GM23338 (cell line): ENCODE measurements around the gene ARHGAP11A. TPM values are rescaled to one million over a fixed set of nuclear protein-coding genes. Genes with fewer than 3 reads are reported as not detected.

Experiments
- ATAC-seq: fragments of 200-7000 bp; cut with Tn5 transposase; 3 replicates; pipeline ENCODE4 v1.9.1; 2020
- DNase-seq: peaks from one replicate; pipeline ENCODE4 v3.0.0-alpha.2; 2015; ENCODE audit warnings: low spot score
- H2AFZ ChIP-seq: fragments of 200-600 bp; sonication (generic); 2 replicates; pipeline ENCODE4 v1.8.0; 2016; ENCODE audit warnings: antibody characterized with exemption, mild to moderate bottlenecking, moderate library complexity
- H3F3A ChIP-seq: fragments of 200-600 bp; sonication (generic); replicated peaks from 2 replicates; pipeline ENCODE4 v1.8.0; 2017; ENCODE audit warnings: antibody characterized with exemption, mixed run types, low read depth
- H3K27ac ChIP-seq: fragments of 200-600 bp; sonication (generic); 2 replicates; pipeline ENCODE4 v1.6.1; 2016; ENCODE audit warnings: low read depth
- H3K27me3 ChIP-seq: fragments of 200-600 bp; sonication (generic); 2 replicates; pipeline ENCODE4 v1.8.0; 2016; ENCODE audit warnings: mild to moderate bottlenecking, mixed run types, moderate library complexity; ENCODE audit not compliant: insufficient read depth
- H3K36me3 ChIP-seq: fragments of 200-600 bp; sonication (generic); 2 replicates; pipeline ENCODE4 v1.8.0; 2016; ENCODE audit warnings: mild to moderate bottlenecking; ENCODE audit not compliant: insufficient read depth
- H3K4me1 ChIP-seq: fragments of 200-600 bp; sonication (generic); 2 replicates; pipeline ENCODE4 v1.8.0; 2016; ENCODE audit warnings: mild to moderate bottlenecking, moderate library complexity; ENCODE audit not compliant: insufficient read depth
- H3K4me2 ChIP-seq: fragments of 200-600 bp; sonication (generic); 2 replicates; pipeline ENCODE4 v1.7.1; 2017; ENCODE audit warnings: mixed run types
- H3K4me3 ChIP-seq: fragments of 200-600 bp; sonication (generic); 2 replicates; pipeline ENCODE4 v1.6.1; 2016; ENCODE audit warnings: mixed run types
- H3K79me2 ChIP-seq: fragments of 200-600 bp; sonication (generic); replicated peaks from 2 replicates; pipeline ENCODE4 v1.8.0; 2017; ENCODE audit warnings: mild to moderate bottlenecking; ENCODE audit not compliant: insufficient read depth
- H3K9me2 ChIP-seq: fragments of 200-600 bp; sonication (generic); 2 replicates; pipeline ENCODE4 v1.8.0; 2017; ENCODE audit not compliant: insufficient read depth
- H4K20me1 ChIP-seq: fragments of 200-600 bp; sonication (generic); replicated peaks from 2 replicates; pipeline ENCODE4 v1.8.0; 2017; ENCODE audit warnings: mild to moderate bottlenecking; ENCODE audit not compliant: insufficient read depth
- H3K27ac Mint-ChIP-seq: 2 replicates; pipeline ENCODE4 v1.8.0; 2020; ENCODE audit warnings: inconsistent platforms, mild to moderate bottlenecking, moderate library complexity, mixed read lengths
- H3K27me3 Mint-ChIP-seq: 3 replicates; pipeline ENCODE4 v1.8.0; 2022; ENCODE audit warnings: low read depth, mild to moderate bottlenecking, moderate library complexity, mixed read lengths, inconsistent platforms; ENCODE audit not compliant: insufficient read depth, poor library complexity
- H3K36me3 Mint-ChIP-seq: 3 replicates; pipeline ENCODE4 v1.8.0; 2021; ENCODE audit warnings: low read depth, mild to moderate bottlenecking, inconsistent platforms, moderate library complexity, mixed read lengths
- H3K4me1 Mint-ChIP-seq: 3 replicates; pipeline ENCODE4 v1.8.0; 2020; ENCODE audit warnings: mild to moderate bottlenecking, inconsistent platforms, mixed read lengths
- H3K4me3 Mint-ChIP-seq: 3 replicates; pipeline ENCODE4 v1.8.0; 2021; ENCODE audit warnings: moderate library complexity, mild to moderate bottlenecking, inconsistent platforms, mixed read lengths
- H3K9me3 Mint-ChIP-seq: 3 replicates; pipeline ENCODE4 v1.8.0; 2020; ENCODE audit warnings: moderate library complexity, mild to moderate bottlenecking, inconsistent platforms, mixed read lengths
- CREB1 ChIP-seq: fragments of 250-450 bp; sonication (Bioruptor Pico); IDR thresholded peaks from 2 replicates; pipeline ENCODE4 v1.5.0; 2020; ENCODE audit warnings: low read depth, mild to moderate bottlenecking, moderate library complexity
- EZH2 ChIP-seq: fragments of 200-600 bp; sonication (generic); IDR thresholded peaks from one replicate; pipeline ENCODE4 v1.8.0; 2017; ENCODE audit warnings: antibody characterized with exemption, mild to moderate bottlenecking, low read depth; ENCODE audit not compliant: unreplicated experiment
- EZH2phosphoT487 ChIP-seq: fragments of 200-600 bp; sonication (generic); IDR thresholded peaks from one replicate; pipeline ENCODE4 v1.8.1; 2018; ENCODE audit warnings: antibody characterized with exemption; ENCODE audit not compliant: unreplicated experiment
- JUNB ChIP-seq: IDR thresholded peaks from one replicate; pipeline ENCODE4 v1.6.1; 2016; ENCODE audit warnings: antibody characterized with exemption; ENCODE audit not compliant: unreplicated experiment
- ZNF331 ChIP-seq: fragments of 250-450 bp; sonication (Bioruptor Pico); IDR thresholded peaks from 2 replicates; pipeline ENCODE4 v1.5.0; 2020; ENCODE audit warnings: low read depth, mild to moderate bottlenecking, moderate library complexity
- polyA plus RNA-seq: library from polyadenylated mRNA; unstranded; fragments of >200 nt; fragmentation: Nextera tagmentation; extraction: Ambion mirVana; gene quantifications from 2 replicates; pipeline ENCODE4 v1.2.1, GENCODE V29; 2016
- total RNA-seq: library from RNA; depleted of rRNA; stranded (reverse); fragments of >200 nt; shearing (Covaris generic); gene quantifications from 2 replicates; pipeline ENCODE4 v1.2.3, GENCODE V29; 2014
- TF ChIP-seq, protein P1 (sequence below): IDR thresholded peaks from 2 replicates; pipeline ENCODE4 v1.6.1; 2016; ENCODE audit warnings: antibody characterized with exemption
- TF ChIP-seq, protein P2 (sequence below), 2 experiments: fragments of 200-600 bp in 1 of 2; sonication (generic) in 1 of 2; conservative IDR thresholded peaks; 2 replicates each; pipeline versions ENCODE4 v1.5.1 to v1.6.1; 2016 to 2017; ENCODE audit warnings: antibody characterized with exemption in 2 of 2, low read depth in 2 of 2, mild to moderate bottlenecking in 2 of 2, moderate library complexity in 1 of 2
- TF ChIP-seq, protein P3 (sequence below): fragments of 250-450 bp; sonication (Bioruptor Pico); IDR thresholded peaks from 2 replicates; pipeline ENCODE4 v1.5.0; 2020; ENCODE audit warnings: mild to moderate bottlenecking, moderate library complexity

The ARHGAP11A gene
- total and polyA plus RNA-seq, 2 experiments from 2014 or later, result 28.3 to 43.1 TPM

DNA sequence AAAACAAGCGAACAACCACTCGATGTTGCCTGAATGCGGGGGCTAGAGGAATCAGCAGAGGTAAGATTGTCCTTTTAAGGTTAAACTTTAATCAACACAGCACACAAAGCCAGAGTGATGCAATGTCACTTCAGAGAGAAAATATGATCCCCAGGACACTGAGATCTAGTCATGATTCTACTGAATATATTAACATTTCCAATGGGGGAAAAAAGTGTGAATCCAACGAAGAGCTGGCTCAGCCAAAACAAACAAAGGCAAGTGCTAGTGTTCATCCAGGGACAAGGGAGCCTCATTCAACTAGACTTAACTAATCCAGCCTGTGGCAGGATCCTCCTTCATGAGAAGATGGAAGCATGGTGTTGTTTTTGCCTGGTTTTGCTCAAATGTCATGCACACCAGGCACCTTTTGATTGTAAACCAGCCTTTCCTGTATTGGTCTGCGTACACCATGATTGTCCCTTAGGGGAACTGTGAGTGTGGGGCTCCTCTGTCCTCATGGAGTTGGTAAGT is 62.0 kb downstream of the ARHGAP11A start:
- peaks cover 3% of the 10 kb centered on the region; the same call in 2 of the 3 replicates for H3K36me3 Mint-ChIP-seq
- H3K27ac ChIP-seq, result no peak overlapping the region
- H3K36me3 ChIP-seq, result no peaks in the 10 kb centered on the region
- H4K20me1 ChIP-seq, result no peaks in the 10 kb centered on the region
- no peaks in the 10 kb centered on the region for H3K27me3 ChIP-seq
- H3K4me1 ChIP-seq, result peaks cover 12% of the 10 kb centered on the region
- H3K9me3 Mint-ChIP-seq, result no peaks in the 10 kb centered on the region
- H3K4me3 ChIP-seq, result no peak overlapping the region
- DNase-seq, result no peak
- H2AFZ ChIP-seq, result no peak overlapping the region
- H3K27me3 Mint-ChIP-seq, result peaks cover 8% of the 10 kb centered on the region
- H3F3A ChIP-seq, result no peaks in the 10 kb centered on the region
- H3K4me2 ChIP-seq, result no peak overlapping the region
- H3K79me2 ChIP-seq, result no peaks in the 10 kb centered on the region
- H3K9me2 ChIP-seq, result no peaks in the 10 kb centered on the region
- TF ChIP-seq EZH2 (no peak), EZH2phosphoT487 (no peak), ZNF331 (no peak)
- TF ChIP-seq, protein P1, sequence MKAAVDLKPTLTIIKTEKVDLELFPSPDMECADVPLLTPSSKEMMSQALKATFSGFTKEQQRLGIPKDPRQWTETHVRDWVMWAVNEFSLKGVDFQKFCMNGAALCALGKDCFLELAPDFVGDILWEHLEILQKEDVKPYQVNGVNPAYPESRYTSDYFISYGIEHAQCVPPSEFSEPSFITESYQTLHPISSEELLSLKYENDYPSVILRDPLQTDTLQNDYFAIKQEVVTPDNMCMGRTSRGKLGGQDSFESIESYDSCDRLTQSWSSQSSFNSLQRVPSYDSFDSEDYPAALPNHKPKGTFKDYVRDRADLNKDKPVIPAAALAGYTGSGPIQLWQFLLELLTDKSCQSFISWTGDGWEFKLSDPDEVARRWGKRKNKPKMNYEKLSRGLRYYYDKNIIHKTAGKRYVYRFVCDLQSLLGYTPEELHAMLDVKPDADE, result no peak
- TF ChIP-seq, protein P2, sequence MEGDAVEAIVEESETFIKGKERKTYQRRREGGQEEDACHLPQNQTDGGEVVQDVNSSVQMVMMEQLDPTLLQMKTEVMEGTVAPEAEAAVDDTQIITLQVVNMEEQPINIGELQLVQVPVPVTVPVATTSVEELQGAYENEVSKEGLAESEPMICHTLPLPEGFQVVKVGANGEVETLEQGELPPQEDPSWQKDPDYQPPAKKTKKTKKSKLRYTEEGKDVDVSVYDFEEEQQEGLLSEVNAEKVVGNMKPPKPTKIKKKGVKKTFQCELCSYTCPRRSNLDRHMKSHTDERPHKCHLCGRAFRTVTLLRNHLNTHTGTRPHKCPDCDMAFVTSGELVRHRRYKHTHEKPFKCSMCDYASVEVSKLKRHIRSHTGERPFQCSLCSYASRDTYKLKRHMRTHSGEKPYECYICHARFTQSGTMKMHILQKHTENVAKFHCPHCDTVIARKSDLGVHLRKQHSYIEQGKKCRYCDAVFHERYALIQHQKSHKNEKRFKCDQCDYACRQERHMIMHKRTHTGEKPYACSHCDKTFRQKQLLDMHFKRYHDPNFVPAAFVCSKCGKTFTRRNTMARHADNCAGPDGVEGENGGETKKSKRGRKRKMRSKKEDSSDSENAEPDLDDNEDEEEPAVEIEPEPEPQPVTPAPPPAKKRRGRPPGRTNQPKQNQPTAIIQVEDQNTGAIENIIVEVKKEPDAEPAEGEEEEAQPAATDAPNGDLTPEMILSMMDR (conservative IDR thresholded peaks at IDR 0.05; ENCODE audit: low read depth in 2 of 2), result no peak
- no peak overlapping the region for H3K4me3 Mint-ChIP-seq
- ATAC-seq, result no peak
- H3K4me1 Mint-ChIP-seq, result peaks cover 14% of the 10 kb centered on the region
- peak overlapping the region; percentile 37 for H3K27ac Mint-ChIP-seq

DNA sequence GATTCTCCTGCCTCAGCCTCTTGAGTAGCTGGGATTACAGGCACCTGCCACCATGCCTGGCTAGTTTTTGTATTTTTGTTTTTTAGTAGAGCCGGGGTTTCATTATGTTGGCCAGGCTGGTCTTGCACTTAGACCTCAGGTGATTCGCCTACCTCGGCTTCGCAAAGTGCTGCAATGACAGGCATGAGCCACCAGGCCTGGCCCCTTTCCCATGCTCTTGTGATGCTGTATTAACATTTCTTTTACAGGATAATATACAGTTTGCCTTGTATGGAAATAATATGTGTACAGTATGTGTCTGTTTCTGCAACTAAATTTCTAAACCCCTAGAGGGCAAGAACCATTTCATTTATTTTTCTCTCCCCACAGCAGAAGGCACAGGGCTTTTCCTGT is 64.0 kb downstream of the ARHGAP11A start:
- DNase-seq, result peak; percentile 46
- H3K4me1 Mint-ChIP-seq, result peaks cover 14% of the 10 kb centered on the region
- H3K36me3 Mint-ChIP-seq, result peaks cover 3% of the 10 kb centered on the region; the same call in 2 of the 3 replicates
- Histone ChIP-seq H2AFZ (no peak overlapping the region), H4K20me1 (no peaks in the 10 kb centered on the region), H3K27me3 (no peaks in the 10 kb centered on the region), H3K27ac (no peak overlapping the region), H3F3A (no peaks in the 10 kb centered on the region), H3K4me2 (no peak overlapping the region), H3K9me2 (no peaks in the 10 kb centered on the region), H3K36me3 (0 out of 2 replicates have a peak, but pooled peaks cover under 1% of the 10 kb centered on the region), H3K79me2 (no peaks in the 10 kb centered on the region), H3K4me1 (peaks cover 12% of the 10 kb centered on the region), H3K4me3 (no peak overlapping the region)
- H3K4me3 Mint-ChIP-seq, result no peak overlapping the region
- peaks cover 6% of the 10 kb centered on the region for H3K27me3 Mint-ChIP-seq
- peak; percentile 74 for ATAC-seq
- TF ChIP-seq, protein P2 (conservative IDR thresholded peaks at IDR 0.05; ENCODE audit: low read depth in 2 of 2), result peak; percentile 3 to 37; a peak in 2 of 4 replicates
- TF ChIP-seq JUNB, result no peak
- TF ChIP-seq, protein P3, sequence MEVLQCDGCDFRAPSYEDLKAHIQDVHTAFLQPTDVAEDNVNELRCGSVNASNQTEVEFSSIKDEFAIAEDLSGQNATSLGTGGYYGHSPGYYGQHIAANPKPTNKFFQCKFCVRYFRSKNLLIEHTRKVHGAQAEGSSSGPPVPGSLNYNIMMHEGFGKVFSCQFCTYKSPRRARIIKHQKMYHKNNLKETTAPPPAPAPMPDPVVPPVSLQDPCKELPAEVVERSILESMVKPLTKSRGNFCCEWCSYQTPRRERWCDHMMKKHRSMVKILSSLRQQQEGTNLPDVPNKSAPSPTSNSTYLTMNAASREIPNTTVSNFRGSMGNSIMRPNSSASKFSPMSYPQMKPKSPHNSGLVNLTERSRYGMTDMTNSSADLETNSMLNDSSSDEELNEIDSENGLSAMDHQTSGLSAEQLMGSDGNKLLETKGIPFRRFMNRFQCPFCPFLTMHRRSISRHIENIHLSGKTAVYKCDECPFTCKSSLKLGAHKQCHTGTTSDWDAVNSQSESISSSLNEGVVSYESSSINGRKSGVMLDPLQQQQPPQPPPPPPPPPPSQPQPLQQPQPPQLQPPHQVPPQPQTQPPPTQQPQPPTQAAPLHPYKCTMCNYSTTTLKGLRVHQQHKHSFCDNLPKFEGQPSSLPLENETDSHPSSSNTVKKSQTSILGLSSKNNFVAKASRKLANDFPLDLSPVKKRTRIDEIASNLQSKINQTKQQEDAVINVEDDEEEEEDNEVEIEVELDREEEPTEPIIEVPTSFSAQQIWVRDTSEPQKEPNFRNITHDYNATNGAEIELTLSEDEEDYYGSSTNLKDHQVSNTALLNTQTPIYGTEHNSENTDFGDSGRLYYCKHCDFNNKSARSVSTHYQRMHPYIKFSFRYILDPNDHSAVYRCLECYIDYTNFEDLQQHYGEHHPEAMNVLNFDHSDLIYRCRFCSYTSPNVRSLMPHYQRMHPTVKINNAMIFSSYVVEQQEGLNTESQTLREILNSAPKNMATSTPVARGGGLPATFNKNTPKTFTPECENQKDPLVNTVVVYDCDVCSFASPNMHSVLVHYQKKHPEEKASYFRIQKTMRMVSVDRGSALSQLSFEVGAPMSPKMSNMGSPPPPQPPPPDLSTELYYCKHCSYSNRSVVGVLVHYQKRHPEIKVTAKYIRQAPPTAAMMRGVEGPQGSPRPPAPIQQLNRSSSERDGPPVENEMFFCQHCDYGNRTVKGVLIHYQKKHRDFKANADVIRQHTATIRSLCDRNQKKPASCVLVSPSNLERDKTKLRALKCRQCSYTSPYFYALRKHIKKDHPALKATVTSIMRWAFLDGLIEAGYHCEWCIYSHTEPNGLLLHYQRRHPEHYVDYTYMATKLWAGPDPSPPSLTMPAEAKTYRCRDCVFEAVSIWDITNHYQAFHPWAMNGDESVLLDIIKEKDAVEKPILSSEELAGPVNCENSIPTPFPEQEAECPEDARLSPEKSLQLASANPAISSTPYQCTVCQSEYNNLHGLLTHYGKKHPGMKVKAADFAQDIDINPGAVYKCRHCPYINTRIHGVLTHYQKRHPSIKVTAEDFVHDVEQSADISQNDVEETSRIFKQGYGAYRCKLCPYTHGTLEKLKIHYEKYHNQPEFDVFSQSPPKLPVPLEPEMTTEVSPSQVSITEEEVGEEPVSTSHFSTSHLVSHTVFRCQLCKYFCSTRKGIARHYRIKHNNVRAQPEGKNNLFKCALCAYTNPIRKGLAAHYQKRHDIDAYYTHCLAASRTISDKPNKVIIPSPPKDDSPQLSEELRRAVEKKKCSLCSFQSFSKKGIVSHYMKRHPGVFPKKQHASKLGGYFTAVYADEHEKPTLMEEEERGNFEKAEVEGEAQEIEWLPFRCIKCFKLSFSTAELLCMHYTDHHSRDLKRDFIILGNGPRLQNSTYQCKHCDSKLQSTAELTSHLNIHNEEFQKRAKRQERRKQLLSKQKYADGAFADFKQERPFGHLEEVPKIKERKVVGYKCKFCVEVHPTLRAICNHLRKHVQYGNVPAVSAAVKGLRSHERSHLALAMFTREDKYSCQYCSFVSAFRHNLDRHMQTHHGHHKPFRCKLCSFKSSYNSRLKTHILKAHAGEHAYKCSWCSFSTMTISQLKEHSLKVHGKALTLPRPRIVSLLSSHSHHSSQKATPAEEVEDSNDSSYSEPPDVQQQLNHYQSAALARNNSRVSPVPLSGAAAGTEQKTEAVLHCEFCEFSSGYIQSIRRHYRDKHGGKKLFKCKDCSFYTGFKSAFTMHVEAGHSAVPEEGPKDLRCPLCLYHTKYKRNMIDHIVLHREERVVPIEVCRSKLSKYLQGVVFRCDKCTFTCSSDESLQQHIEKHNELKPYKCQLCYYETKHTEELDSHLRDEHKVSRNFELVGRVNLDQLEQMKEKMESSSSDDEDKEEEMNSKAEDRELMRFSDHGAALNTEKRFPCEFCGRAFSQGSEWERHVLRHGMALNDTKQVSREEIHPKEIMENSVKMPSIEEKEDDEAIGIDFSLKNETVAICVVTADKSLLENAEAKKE, result no peak
- TF ChIP-seq EZH2phosphoT487, result no peak
- no peak for TF ChIP-seq CREB1 (CRISPR knock-in tag)
- H3K27ac Mint-ChIP-seq, result peak overlapping the region; percentile 15; the same call in 1 of the 2 replicates
- H3K9me3 Mint-ChIP-seq, result no peaks in the 10 kb centered on the region
